KG1 (cell line): ENCODE data around the gene NCOA6.
A peak's percentile ranks its signal among the peaks of the same experiment; 100 is the strongest.

ENCODE experiments used
- DNase-seq: peaks from one replicate; lab custom pipeline; 2025; lab: John Stamatoyannopoulos, UW

NCOA6 gene

GRCh38 chr20:34704177-34705007 lies 121.1 kb downstream of the NCOA6 start, which contains the start of gene TP53INP2:
TP53INP2 (plus strand) TSS chr20:34704344; CDS start chr20:34708740, 4,396 bp downstream.
- peak; percentile 28 for DNase-seq

- no peak for DNase-seq
These were observed 121.9 kb downstream of the NCOA6 start for GRCh38 chr20:34703424-34704176.

GRCh38 chr20:34703061-34703423 lies 122.4 kb downstream of the NCOA6 start:
- DNase-seq: no peak

- DNase-seq: no peak
These were observed 123.9 kb downstream of the NCOA6 start for GRCh38 chr20:34701405-34702085.

- no peak for DNase-seq
These were observed 132.0 kb downstream of the NCOA6 start for GRCh38 chr20:34693414-34693813.

- no peak for DNase-seq
These were observed 133.6 kb downstream of the NCOA6 start for GRCh38 chr20:34691838-34692237.

GRCh38 chr20:34689486-34689885 lies 136.0 kb downstream of the NCOA6 start:
- no peak for DNase-seq

GRCh38 chr20:34683667-34684066 lies 141.8 kb downstream of the NCOA6 start:
- DNase-seq: no peak

- DNase-seq: no peak
These were observed 144.8 kb downstream of the NCOA6 start for GRCh38 chr20:34680586-34681175.

- peak; percentile 91 for DNase-seq
These were observed 148.6 kb downstream of the NCOA6 start, which contains the start of gene PIGU for GRCh38 chr20:34676642-34677373. PIGU (minus strand) TSS chr20:34677092; CDS start chr20:34677085, 7 bp downstream.

GRCh38 chr20:34675993-34676641 lies 149.3 kb downstream of the NCOA6 start:
- DNase-seq: no peak

GRCh38 chr20:34675561-34675960 lies 149.9 kb downstream of the NCOA6 start:
- DNase-seq: no peak

GRCh38 chr20:34673412-34673811 lies 152.0 kb downstream of the NCOA6 start:
- DNase-seq: no peak

- DNase-seq: no peak
These were observed 156.4 kb downstream of the NCOA6 start for GRCh38 chr20:34669094-34669493.
